ENCODE measurements around the gene FOXP4. TPM values are rescaled to one million over a fixed set of nuclear protein-coding genes. Genes with fewer than 3 reads are reported as not detected.

Gene FOXP4
- total and polyA plus RNA-seq, 2 of the 13 experiments (the other 11 are each of a cell fraction or from before 2014, with no cell fraction given): 11.0 to 12.4 TPM

- TF ChIP-seq CHCHD3 (CRISPR knock-in tag; IDR thresholded peaks at IDR 0.05): no peak
- no peak for TF ChIP-seq MLX (CRISPR knock-in tag; IDR thresholded peaks at IDR 0.05)
- TF ChIP-seq KLF15 (CRISPR knock-in tag; IDR thresholded peaks at IDR 0.05; ENCODE audit: borderline replicate concordance): 0 out of 2 replicates have a peak, but pooled peaks have one; percentile 27
- TF ChIP-seq ZBTB7A (CRISPR knock-in tag; IDR thresholded peaks at IDR 0.05): peak; percentile 56; the same call in 1 of the 2 replicates
- TF ChIP-seq ATF2 (CRISPR knock-in tag; IDR thresholded peaks at IDR 0.05): 0 out of 2 replicates have a peak, but pooled peaks have one; percentile 35
- peak; percentile 31; the same call in 1 of the 2 replicates for TF ChIP-seq MED1 (CRISPR knock-in tag; IDR thresholded peaks at IDR 0.05)
- no peak for TF ChIP-seq CBX2 (IDR thresholded peaks at IDR 0.05; ENCODE audit: low read depth, low read length)
- TF ChIP-seq CBX2 (CRISPR knock-in tag; IDR thresholded peaks at IDR 0.05; ENCODE audit: low read depth): no peak
- TF ChIP-seq YY1 (IDR thresholded peaks at IDR 0.05; ENCODE audit: insufficient read depth, insufficient replicate concordance, low read depth, low read length): peak; percentile 32
- TF ChIP-seq HOXD1 (CRISPR knock-in tag; IDR thresholded peaks at IDR 0.05): 0 out of 2 replicates have a peak, but pooled peaks have one; percentile 39
- TF ChIP-seq E2F2 (CRISPR knock-in tag; IDR thresholded peaks at IDR 0.05; ENCODE audit: borderline replicate concordance): no peak
- 0 out of 2 replicates have a peak, but pooled peaks have one; percentile 39 for TF ChIP-seq MYPOP (CRISPR knock-in tag; IDR thresholded peaks at IDR 0.05)
- TF ChIP-seq ZNF274 (CRISPR knock-in tag; IDR thresholded peaks at IDR 0.05): no peak
- peak; percentile 37; the same call in 1 of the 2 replicates for TF ChIP-seq RBAK (CRISPR knock-in tag; IDR thresholded peaks at IDR 0.05)
- no peak for TF ChIP-seq POGK (CRISPR knock-in tag; conservative IDR thresholded peaks at IDR 0.05)
- no peak for TF ChIP-seq ZNF879 (CRISPR knock-in tag; IDR thresholded peaks at IDR 0.05)
- TF ChIP-seq ZNF263 (CRISPR knock-in tag; IDR thresholded peaks at IDR 0.05): no peak
- TF ChIP-seq ZNF629 (CRISPR knock-in tag; conservative IDR thresholded peaks at IDR 0.05): no peak
- TF ChIP-seq RAD51 (IDR thresholded peaks at IDR 0.05; ENCODE audit: borderline replicate concordance): no peak
- TF ChIP-seq HOXA5 (CRISPR knock-in tag; IDR thresholded peaks at IDR 0.05): 0 out of 2 replicates have a peak, but pooled peaks have one; percentile 27
- peak; percentile 57; the same call in 1 of the 2 replicates for TF ChIP-seq ZNF800 (CRISPR knock-in tag; IDR thresholded peaks at IDR 0.05)
- TF ChIP-seq ZSCAN30 (CRISPR knock-in tag; IDR thresholded peaks at IDR 0.05): no peak
Observed at GRCh38 chr6:41503827-41504465, 42.2 kb upstream of the FOXP4 start (continued).

Measured in HepG2 (cell line).